GM12865 (cell line): Measurements from ENCODE around the gene ANKRD42.
"Not testable (repeated sequence)": the region's sequence is repeated elsewhere in the genome, so short reads cannot be mapped to it uniquely, and the experiment has no call there.

ENCODE experiments used
- DNase-seq: peaks from one replicate; pipeline ENCODE4 v3.0.0; 2010; ENCODE audit warnings: low read depth
- H3K4me3 ChIP-seq: 2 replicates; pipeline ENCODE4 v1.5.1; 2011; ENCODE audit warnings: mild to moderate bottlenecking, low read depth, low read length, control low read depth
- CTCF ChIP-seq: IDR thresholded peaks from 2 replicates; pipeline ENCODE4 v1.5.1; 2011; ENCODE audit warnings: low read length, control low read depth, low read depth, inconsistent platforms; ENCODE audit not compliant: insufficient read depth; ENCODE audit errors: missing control alignments

Gene ANKRD42

GRCh38 chr11:83252941-83253340 is 59.4 kb downstream of the ANKRD42 start:
- no peak overlapping the region for H3K4me3 ChIP-seq
- no peak for DNase-seq
- TF ChIP-seq CTCF: no peak

- no peak overlapping the region for H3K4me3 ChIP-seq
- DNase-seq: no peak
- TF ChIP-seq CTCF: no peak
These were observed 61.9 kb downstream of the ANKRD42 start for GRCh38 chr11:83255366-83255765.

- DNase-seq: no peak
- no peak for TF ChIP-seq CTCF
- H3K4me3 ChIP-seq: no peak overlapping the region
These were observed 63.3 kb downstream of the ANKRD42 start for GRCh38 chr11:83256602-83257340.

GRCh38 chr11:83257761-83258168 is 64.3 kb downstream of the ANKRD42 start:
- no peak overlapping the region for H3K4me3 ChIP-seq
- DNase-seq: no peak
- TF ChIP-seq CTCF: no peak

- no peak for DNase-seq
- no peak overlapping the region for H3K4me3 ChIP-seq
- no peak for TF ChIP-seq CTCF
These were observed 66.0 kb downstream of the ANKRD42 start for GRCh38 chr11:83259559-83259958.

- no peak overlapping the region for H3K4me3 ChIP-seq
- TF ChIP-seq CTCF: no peak
- no peak for DNase-seq
These were observed 71.8 kb downstream of the ANKRD42 start for GRCh38 chr11:83265331-83265730.

GRCh38 chr11:83269080-83269479 is 75.6 kb downstream of the ANKRD42 start:
- H3K4me3 ChIP-seq, DNase-seq: not testable (repeated sequence)

GRCh38 chr11:83271734-83272133 is 78.2 kb downstream of the ANKRD42 start:
- not testable (repeated sequence) for H3K4me3 ChIP-seq, DNase-seq
